Midbrain (tissue), 1 donor: ENCODE measurements around the gene BABAM2.

Experiments used
- DNase-seq: peaks from one replicate; lab custom pipeline; 2025; lab: John Stamatoyannopoulos, UW

BABAM2 gene

GRCh38 chr2:28129955-28130695 lies 239.6 kb downstream of the BABAM2 start:
- DNase-seq: no peak

DNA sequence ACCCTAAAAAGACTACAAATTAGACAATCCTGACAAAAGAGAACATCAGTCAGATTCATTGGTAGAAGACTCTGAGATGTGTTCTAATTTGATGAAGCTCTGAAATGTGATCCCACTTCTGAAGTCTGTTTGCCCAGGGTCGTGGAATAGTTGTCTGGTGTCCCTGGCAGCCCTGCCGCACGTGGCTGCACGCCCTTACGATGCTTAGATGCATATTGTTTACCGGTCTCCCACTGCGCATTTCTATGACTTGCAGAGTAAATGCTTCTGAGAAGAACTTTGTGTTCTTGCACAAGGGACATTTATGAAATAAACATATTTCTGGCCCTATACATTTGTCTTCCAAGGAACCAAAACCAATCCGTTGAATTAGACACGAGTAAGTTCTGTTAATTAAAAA lies 243.2 kb downstream of the BABAM2 start:
- no peak for DNase-seq

DNA sequence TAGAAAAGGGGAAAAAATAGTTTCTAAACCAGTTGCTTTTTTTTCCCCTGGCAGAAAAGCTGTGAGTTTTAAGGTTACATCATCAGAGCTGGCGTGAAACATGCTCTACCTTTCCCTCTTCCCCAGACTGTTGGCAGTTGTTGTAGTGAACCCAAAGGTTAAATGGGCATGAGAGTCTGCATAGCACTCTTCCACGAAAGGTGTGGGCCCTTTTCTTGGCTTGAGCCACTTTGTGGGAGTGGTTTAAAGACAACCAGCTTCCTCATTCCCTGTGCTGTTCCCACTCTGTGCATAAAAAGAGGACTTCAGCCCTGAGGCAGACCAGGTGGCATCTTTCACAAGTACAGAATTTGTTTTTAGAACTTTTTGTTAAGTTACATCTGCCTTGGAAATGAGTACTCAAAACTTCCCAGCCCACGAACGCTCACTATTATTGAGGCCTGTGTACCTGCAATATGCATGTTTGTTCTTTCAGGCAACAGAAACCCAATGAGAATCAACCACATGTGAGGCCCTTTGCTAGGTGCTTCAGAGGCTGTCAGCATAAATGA lies 243.8 kb downstream of the BABAM2 start:
- DNase-seq: no peak

- no peak for DNase-seq
Measured at GRCh38 chr2:28134857-28135256, 244.3 kb downstream of the BABAM2 start.

DNA sequence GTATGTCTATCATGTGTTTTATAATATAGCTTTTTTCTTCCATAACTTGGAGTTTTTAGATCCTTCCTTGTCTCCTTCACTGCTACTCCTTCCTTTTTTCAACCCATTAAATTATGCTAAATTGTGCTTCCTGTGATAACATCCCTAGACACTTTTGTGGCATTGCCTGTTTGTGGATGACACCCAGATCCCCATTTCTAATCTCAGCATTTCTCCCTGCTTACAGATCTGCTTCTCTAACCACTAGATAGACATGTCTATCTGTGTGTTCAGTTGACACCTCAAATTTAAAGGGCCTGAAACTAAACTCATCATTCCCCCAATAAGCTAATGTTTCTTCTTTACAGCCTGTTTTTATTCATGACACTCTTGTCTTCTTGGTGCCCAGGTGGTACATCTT lies 244.8 kb downstream of the BABAM2 start:
- DNase-seq: no peak

- no peak for DNase-seq
Measured at GRCh38 chr2:28135799-28136198, 245.3 kb downstream of the BABAM2 start.

DNA sequence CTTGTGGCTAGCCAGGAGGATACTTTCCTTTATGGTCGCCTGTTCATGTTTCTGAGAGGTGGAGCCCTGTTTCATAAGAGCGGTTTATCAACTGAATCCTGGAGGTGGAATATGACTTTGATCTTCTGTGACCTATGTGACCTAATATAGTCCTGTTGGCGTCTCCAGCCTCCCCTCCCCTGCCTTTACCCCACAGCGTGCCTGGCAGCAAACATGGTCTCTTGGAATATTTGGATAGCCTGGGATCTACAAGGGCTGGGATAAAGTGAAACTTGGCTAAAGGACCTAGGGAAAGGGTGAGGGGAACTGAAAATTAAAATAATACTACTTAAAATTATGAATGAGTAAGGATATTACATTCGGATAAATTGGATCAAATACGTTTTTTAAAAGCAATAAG lies 246.0 kb downstream of the BABAM2 start:
- DNase-seq: no peak

GRCh38 chr2:28137221-28137620 lies 246.7 kb downstream of the BABAM2 start:
- no peak for DNase-seq

- no peak for DNase-seq
Measured at GRCh38 chr2:28142386-28142785, 251.9 kb downstream of the BABAM2 start.

DNA sequence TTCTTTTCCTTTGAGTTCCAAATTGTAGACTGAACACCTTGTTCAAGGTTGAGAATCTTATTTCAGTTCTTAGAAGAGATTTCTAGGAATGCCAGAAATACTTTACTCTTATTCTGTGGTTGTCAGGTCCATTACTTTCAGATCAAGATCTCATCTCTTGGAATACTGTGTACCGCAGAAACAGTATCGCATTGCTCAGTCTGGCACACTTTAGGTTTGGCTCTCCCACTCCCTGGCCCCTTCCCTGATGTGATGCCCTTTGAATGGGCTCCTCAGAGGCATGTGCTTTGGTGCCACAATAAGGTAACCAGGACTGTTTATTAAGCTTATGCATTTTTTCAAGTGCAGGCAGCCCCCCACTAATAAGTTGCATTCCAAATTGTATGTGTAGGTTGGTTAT lies 257.5 kb downstream of the BABAM2 start:
- no peak for DNase-seq

GRCh38 chr2:28148566-28148965 lies 258.0 kb downstream of the BABAM2 start:
- no peak for DNase-seq

GRCh38 chr2:28150236-28150915 lies 259.8 kb downstream of the BABAM2 start:
- no peak for DNase-seq

- no peak for DNase-seq
Measured at GRCh38 chr2:28150994-28151393, 260.5 kb downstream of the BABAM2 start.

DNA sequence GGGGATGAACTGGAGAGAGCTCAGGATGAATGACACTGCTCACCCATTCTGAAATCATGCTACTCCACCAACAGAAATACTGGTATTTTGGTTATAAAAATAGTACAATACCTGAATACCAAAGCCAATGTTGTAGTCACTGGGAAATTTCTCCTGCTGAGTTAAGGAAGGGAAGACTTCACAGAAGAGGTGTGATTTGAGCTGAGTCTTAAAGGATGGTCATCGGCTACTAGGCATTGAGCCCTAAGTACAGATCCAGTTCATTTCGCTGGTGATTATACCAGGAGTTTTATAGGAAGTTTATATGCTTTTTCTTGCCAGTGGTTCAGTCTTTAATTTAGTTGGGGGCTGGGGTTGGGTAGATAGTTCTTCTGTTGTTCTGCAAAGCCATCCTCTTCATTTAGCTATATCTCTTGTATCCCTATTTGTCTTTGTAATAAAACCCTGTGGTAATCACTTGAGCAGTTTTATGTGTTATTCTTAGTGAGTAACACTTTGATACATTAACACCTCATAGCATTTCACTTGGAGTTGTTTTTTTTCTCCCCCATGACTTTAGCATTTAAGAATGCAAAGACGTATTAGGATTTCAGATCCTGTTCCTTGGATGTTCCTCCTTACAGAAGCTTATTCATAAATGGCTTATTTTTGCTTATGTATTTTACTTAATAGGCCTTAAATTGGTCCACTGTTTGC lies 262.2 kb downstream of the BABAM2 start:
- no peak for DNase-seq

DNA sequence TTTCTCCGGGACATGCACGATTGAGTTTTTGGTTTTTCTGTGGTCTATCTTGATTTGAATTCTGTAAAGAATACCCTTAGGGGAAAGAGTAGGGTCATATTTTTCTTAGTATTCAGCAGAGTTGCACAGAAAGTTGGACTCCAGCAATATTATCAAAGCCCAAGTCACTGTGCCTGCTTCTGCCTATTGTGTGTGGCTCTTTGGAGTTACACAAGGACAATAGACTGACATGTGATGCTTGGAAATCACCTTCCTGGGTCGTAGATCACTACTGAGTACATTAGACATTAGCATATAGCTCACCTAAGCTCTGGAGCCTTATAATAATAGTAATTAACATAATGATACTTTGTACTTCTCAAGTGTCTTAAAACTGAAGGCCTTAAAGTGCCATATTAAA lies 263.3 kb downstream of the BABAM2 start:
- no peak for DNase-seq

GRCh38 chr2:28155086-28155485 lies 264.6 kb downstream of the BABAM2 start:
- DNase-seq: no peak

DNA sequence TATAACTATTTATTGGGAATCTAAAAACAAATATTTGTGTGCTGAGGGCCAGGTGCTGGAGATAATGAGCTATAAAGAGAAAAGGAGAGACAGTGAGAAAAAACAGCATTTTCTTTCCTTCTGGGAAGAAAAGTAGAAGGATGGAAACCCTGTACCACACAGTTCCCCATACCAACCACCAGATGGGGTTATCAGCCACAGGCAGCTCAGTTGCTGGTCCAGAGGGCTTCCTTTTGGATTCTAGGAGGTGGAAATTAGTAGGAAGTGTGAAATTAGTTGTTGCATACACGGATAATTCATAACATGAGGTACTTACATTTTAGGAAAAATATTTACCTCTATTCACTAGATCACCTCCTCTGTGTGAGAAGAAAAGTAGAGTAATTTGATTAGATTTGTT lies 265.1 kb downstream of the BABAM2 start:
- DNase-seq: no peak

- DNase-seq: no peak
Measured at GRCh38 chr2:28158791-28159190, 268.3 kb downstream of the BABAM2 start.

DNA sequence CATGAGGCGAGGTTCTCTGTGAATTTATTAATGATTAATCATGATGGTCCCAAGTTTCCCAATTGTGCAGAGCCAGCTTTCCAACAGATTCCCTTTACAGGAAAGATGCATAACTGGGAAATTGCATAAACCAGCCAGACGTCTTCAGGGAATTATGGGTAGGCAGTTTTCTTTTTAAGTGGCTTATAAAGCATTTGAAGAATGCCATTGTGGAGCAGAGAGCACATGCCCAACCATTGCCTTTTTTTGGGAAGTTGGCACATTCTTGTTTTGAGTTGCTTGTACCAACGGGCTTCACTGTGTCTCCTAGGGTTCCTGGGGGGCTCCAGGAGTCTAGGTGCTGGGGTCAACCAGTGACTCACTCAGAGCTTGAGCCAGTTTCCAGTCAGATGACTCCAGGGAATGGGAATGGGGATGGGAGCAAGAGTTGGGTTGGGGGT lies 270.5 kb downstream of the BABAM2 start:
- no peak for DNase-seq

DNA sequence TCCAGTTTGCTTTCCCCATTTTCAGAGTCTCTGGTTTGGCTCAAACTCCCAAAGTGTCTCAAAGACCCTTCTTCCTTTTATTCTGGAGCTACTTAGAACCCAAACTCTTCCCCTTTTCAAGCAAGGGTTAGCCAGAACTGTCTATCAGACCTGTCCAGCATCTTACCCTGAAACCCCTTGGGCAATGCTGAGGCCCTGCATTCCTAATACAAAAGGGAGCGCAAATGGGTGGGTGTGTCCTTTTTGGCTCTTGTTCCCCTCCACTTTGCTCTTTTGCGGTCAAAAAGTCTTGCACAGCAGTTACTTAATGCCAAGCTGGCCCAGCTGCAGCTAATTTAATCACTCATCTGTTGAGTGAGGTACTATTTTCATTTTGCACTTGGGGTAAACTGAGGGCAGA lies 270.9 kb downstream of the BABAM2 start:
- no peak for DNase-seq

DNA sequence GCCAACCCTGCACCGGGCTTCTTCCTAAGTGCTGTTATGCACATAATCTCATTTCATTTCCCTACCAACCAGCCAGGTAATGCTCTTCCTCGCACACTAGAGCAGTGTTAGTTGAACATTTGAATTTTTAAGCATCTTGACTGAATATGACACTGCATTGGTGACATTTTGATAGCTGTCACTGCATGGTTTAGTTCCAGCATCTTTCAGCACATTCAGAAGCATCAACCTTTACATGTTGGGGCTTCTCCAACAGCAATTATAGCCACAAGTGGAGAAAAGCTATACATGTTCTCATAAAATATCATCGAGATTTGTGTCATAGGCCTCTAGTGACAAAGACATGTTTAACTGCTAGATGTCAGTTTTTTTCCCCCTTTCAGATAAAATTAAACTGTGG lies 272.0 kb downstream of the BABAM2 start:
- no peak for DNase-seq

DNA sequence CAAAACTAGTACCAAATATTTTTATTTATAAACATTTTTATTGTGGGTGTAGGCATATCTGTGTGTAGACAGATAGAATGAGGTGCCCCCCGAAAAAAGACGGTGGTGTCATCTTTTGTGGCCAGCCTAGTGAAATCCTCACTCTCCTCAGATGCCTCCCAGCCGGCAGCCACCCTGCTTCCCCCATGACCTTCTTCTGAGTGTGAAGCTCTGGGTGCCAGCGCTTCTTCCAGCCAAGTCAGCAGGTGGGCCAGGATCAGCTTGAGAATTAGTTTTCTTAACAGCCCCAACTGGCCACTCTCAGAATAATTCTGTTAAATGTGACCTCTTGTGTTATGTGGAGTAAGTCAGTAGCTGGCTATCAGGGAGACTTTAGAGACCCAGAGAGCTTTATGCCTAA lies 272.5 kb downstream of the BABAM2 start:
- DNase-seq: no peak
